SK-N-SH treated with all-trans-retinoic acid at 6 μM for 48 hours (cell line): ENCODE results near the gene RUNX3.
"Not testable (repeated sequence)": the region's sequence is repeated elsewhere in the genome, so short reads cannot be mapped to it uniquely, and the experiment has no call there.

Experiments
- ATAC-seq: fragments of 200-7000 bp; cut with Tn5 transposase; 3 replicates; pipeline ENCODE4 v1.9.1; 2020; ENCODE audit warnings: mild to moderate bottlenecking, moderate library complexity
- ARNTL ChIP-seq: fragments of 450-650 bp; formaldehyde crosslinking; IDR thresholded peaks from 2 replicates; pipeline ENCODE4 v1.5.0; 2020; ENCODE audit warnings: low read depth, mild to moderate bottlenecking, moderate library complexity, borderline replicate concordance
- BACH2 ChIP-seq: fragments of 250-450 bp; sonication (Bioruptor Pico); IDR thresholded peaks from 2 replicates; pipeline ENCODE4 v1.9.0; 2021; ENCODE audit warnings: mild to moderate bottlenecking, borderline replicate concordance
- CREB5 ChIP-seq: fragments of 250-450 bp; sonication (Bioruptor Pico); IDR thresholded peaks from 2 replicates; pipeline ENCODE4 v1.5.1; 2020; ENCODE audit warnings: low read depth, mild to moderate bottlenecking, moderate library complexity
- CSDC2 ChIP-seq: fragments of 250-450 bp; sonication (Bioruptor Pico); IDR thresholded peaks from 2 replicates; pipeline ENCODE4 v1.5.0; 2020; ENCODE audit warnings: mild to moderate bottlenecking, moderate library complexity
- ESRRG ChIP-seq: fragments of 250-450 bp; sonication (Bioruptor Pico); IDR thresholded peaks from 2 replicates; pipeline ENCODE4 v1.6.1; 2021; ENCODE audit warnings: mild to moderate bottlenecking
- GLIS3 ChIP-seq: fragments of 250-450 bp; sonication (Bioruptor Pico); IDR thresholded peaks from 2 replicates; pipeline ENCODE4 v1.5.0; 2020; ENCODE audit warnings: mild to moderate bottlenecking, moderate library complexity
- ISL1 ChIP-seq: fragments of 250-450 bp; sonication (Bioruptor Pico); IDR thresholded peaks from 2 replicates; pipeline ENCODE4 v2.1.2; 2022; ENCODE audit warnings: mild to moderate bottlenecking, moderate library complexity
- OSR1 ChIP-seq: fragments of 250-450 bp; sonication (Bioruptor Pico); IDR thresholded peaks from 2 replicates; pipeline ENCODE4 v1.8.0; 2022; ENCODE audit warnings: moderate library complexity, mild to moderate bottlenecking, inconsistent platforms
- SNAI2 ChIP-seq: fragments of 250-450 bp; sonication (Bioruptor Pico); IDR thresholded peaks from 2 replicates; pipeline ENCODE4 v1.5.0; 2020; ENCODE audit warnings: mild to moderate bottlenecking, moderate library complexity
- TCF4 ChIP-seq: fragments of 250-450 bp; sonication (Bioruptor Pico); IDR thresholded peaks from 2 replicates; pipeline ENCODE4 v1.8.0; 2021; ENCODE audit warnings: mild to moderate bottlenecking, moderate library complexity, borderline replicate concordance
- TOX ChIP-seq: fragments of 250-450 bp; sonication (Bioruptor Pico); IDR thresholded peaks from 2 replicates; pipeline ENCODE4 v1.8.0; 2021; ENCODE audit warnings: mild to moderate bottlenecking, moderate library complexity, borderline replicate concordance
- ZNF565 ChIP-seq: fragments of 450-650 bp; formaldehyde crosslinking; conservative IDR thresholded peaks from 2 replicates; pipeline ENCODE4 v1.5.0; 2020; ENCODE audit warnings: low read depth, mild to moderate bottlenecking, moderate library complexity
- ZNF70 ChIP-seq: fragments of 450-650 bp; formaldehyde crosslinking; IDR thresholded peaks from 2 replicates; pipeline ENCODE4 v1.5.0; 2020; ENCODE audit warnings: mild to moderate bottlenecking, moderate library complexity
- ZNF8 ChIP-seq: fragments of 450-650 bp; formaldehyde crosslinking; IDR thresholded peaks from 2 replicates; pipeline ENCODE4 v1.5.0; 2020; ENCODE audit warnings: mild to moderate bottlenecking, moderate library complexity

The RUNX3 gene

GRCh38 chr1:24892188-24893153, 37.6 kb downstream of the RUNX3 start (continued):
- TF ChIP-seq OSR1 (CRISPR knock-in tag) (no peak), CSDC2 (no peak), TCF4 (CRISPR knock-in tag) (no peak)

- not testable (repeated sequence) for ATAC-seq
Observed at GRCh38 chr1:24891367-24891766, 38.7 kb downstream of the RUNX3 start.

GRCh38 chr1:24890887-24891286, 39.2 kb downstream of the RUNX3 start:
- no peak for ATAC-seq

GRCh38 chr1:24888971-24889676, 41.0 kb downstream of the RUNX3 start:
- ATAC-seq, result no peak
- TF ChIP-seq BACH2 (CRISPR knock-in tag), result no peak
- TF ChIP-seq, all 23 proteins: peak for 0

More at GRCh38 chr1:24890887-24891286, 39.2 kb downstream of the RUNX3 start:
- TF ChIP-seq ZNF8 (no peak), TCF4 (CRISPR knock-in tag) (no peak), ZNF70 (CRISPR knock-in tag) (no peak), OSR1 (CRISPR knock-in tag) (no peak), GLIS3 (CRISPR knock-in tag) (no peak), ISL1 (CRISPR knock-in tag) (no peak)

- no peak for TF ChIP-seq ESRRG (CRISPR knock-in tag)
- ATAC-seq, result no peak
Observed at GRCh38 chr1:24888061-24888970, 41.8 kb downstream of the RUNX3 start.

GRCh38 chr1:24886241-24886640, 43.8 kb downstream of the RUNX3 start:
- TF ChIP-seq ZNF70 (CRISPR knock-in tag), result no peak
- no peak for TF ChIP-seq TOX (CRISPR knock-in tag)
- no peak for TF ChIP-seq OSR1 (CRISPR knock-in tag)
- TF ChIP-seq GLIS3 (CRISPR knock-in tag), result no peak
- no peak for TF ChIP-seq CSDC2
- TF ChIP-seq CREB5 (CRISPR knock-in tag), result no peak
- TF ChIP-seq ZNF565, result no peak
- TF ChIP-seq TCF4 (CRISPR knock-in tag), result no peak
- TF ChIP-seq ARNTL (CRISPR knock-in tag), result no peak
- TF ChIP-seq SNAI2 (CRISPR knock-in tag), result no peak

GRCh38 chr1:24884751-24885150, 45.3 kb downstream of the RUNX3 start:
- ATAC-seq, result no peak

More at GRCh38 chr1:24886241-24886640, 43.8 kb downstream of the RUNX3 start:
- no peak for ATAC-seq

More at GRCh38 chr1:24884751-24885150, 45.3 kb downstream of the RUNX3 start:
- TF ChIP-seq TCF4 (CRISPR knock-in tag), result no peak
- no peak for TF ChIP-seq ESRRG (CRISPR knock-in tag)
- TF ChIP-seq TOX (CRISPR knock-in tag), result no peak
- TF ChIP-seq ISL1 (CRISPR knock-in tag), result no peak
- no peak for TF ChIP-seq CREB5 (CRISPR knock-in tag)
- TF ChIP-seq ZNF565, result no peak
